Retinal pigment epithelial cell (primary cell): ENCODE data around the gene TMC5.

Experiments
- DNase-seq: peaks from one replicate; pipeline ENCODE4 v3.0.0-alpha.2; 2010; ENCODE audit warnings: low read depth
- H3K4me3 ChIP-seq: 2 replicates; pipeline ENCODE4 v1.5.1; 2011; ENCODE audit warnings: mild to moderate bottlenecking, low read length, control low read depth, moderate library complexity
- CTCF ChIP-seq: conservative IDR thresholded peaks from 2 replicates; pipeline ENCODE4 v1.5.1; 2011; ENCODE audit warnings: low read depth, low read length, control low read depth, inconsistent platforms

The TMC5 gene

GRCh38 chr16:19481296-19481695 lies 63.6 kb downstream of the TMC5 start:
- no peak overlapping the region for H3K4me3 ChIP-seq
- TF ChIP-seq CTCF, result no peak
- DNase-seq, result no peak

DNA sequence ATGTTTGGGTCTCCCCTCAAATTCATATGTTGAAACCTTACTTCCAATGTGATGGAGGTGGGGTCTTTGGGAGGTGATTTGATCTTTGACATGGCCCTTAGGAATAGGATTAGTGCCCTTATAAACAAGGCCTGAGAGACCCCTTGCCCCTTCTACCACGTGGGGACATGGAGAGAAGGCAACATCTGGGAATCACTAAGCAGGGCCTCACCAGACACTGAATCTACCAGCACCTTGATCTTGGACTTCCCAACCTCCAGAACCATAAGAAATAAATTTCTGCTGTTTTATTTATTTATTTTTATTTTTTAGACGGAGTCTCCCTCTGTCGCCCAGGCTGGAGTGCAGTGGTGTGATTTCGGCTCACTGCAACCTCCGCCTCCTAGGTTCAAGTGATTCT lies 64.1 kb downstream of the TMC5 start:
- H3K4me3 ChIP-seq, result no peak overlapping the region
- TF ChIP-seq CTCF, result no peak
- DNase-seq, result no peak

DNA sequence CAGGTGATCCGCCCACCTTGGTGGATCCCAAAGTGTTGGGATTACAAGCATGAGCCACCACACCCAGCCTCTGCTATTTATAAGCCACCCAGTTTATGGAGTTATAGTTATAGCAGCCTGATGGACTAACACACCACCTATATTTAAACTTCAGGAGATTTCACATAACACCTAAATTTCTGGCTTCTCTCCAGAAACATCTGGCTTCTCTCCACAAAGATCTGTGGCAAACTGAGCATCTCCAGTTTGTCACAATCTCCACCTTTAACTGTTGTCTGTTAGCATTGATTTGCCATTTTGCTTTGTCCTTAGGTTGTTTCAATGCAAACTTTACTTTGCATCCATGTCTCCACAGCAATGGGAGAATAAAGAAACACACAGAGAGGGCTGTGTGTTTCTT lies 64.6 kb downstream of the TMC5 start:
- no peak for DNase-seq
- TF ChIP-seq CTCF, result no peak
- H3K4me3 ChIP-seq, result no peak overlapping the region

DNA sequence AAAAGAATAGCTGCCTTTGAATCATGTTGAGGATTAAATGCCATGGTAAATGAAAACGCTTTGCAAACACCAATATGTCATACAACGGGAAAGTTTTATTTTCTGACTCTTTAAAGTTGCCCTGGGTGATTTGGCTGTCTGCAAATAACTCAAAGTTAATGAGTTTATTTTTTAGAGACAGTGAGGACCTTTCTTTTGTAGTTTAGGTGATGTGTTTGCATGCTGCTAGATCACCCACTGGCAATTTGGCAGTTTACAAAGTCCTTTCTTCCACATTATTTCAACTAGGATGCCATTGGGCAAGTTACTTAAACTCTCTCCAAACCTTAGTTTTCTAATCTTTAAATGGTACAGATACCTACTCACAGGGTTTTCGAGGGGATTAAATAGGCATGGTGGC lies 66.4 kb downstream of the TMC5 start:
- TF ChIP-seq CTCF, result no peak
- DNase-seq, result no peak
- H3K4me3 ChIP-seq, result no peak overlapping the region

GRCh38 chr16:19485611-19486010 lies 67.9 kb downstream of the TMC5 start:
- TF ChIP-seq CTCF, result no peak
- H3K4me3 ChIP-seq, result no peak overlapping the region
- DNase-seq, result no peak

DNA sequence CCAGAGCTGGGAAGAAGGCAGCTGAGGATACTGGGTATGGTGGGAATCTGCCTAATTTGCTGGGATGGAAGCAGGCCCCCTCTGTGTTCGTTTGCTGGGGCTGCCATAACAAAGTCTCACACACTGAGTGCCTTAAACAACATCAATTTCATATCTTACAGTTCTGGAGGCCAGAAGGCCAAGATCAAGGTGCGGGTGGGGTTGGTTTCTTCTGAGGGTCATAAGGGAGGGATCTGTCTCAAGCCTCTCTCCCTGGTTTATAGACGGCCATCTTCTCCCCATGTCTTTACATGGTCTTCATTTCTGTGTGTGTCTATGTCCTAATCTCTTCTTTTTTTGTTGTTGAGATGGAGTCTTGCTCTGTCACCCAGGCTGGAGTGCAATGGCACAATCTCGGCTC lies 68.4 kb downstream of the TMC5 start:
- DNase-seq, result no peak
- no peak overlapping the region for H3K4me3 ChIP-seq
- no peak for TF ChIP-seq CTCF

- TF ChIP-seq CTCF, result peak; percentile 16
- no peak overlapping the region for H3K4me3 ChIP-seq
- DNase-seq, result no peak
These were observed 69.2 kb downstream of the TMC5 start for GRCh38 chr16:19486750-19487325.
